ENCODE data around the gene SESN3. TPM values are rescaled to one million over a fixed set of nuclear protein-coding genes. Genes with fewer than 3 reads are reported as not detected.

Gene SESN3
- total RNA-seq, 1 donor from 2014 or later: 87.2 TPM

GRCh38 chr11:95147364-95147905, 83.6 kb downstream of the SESN3 start:
- no peak for ATAC-seq (ENCODE audit: low read depth)
- no peak overlapping the region for H3K4me3 Mint-ChIP-seq
- intact Hi-C loops (cut with micrococcal nuclease): no loop called here
- DNase-seq: no peak
- no peaks in the 10 kb centered on the region for H3K9me3 Mint-ChIP-seq
- H3K36me3 Mint-ChIP-seq (ENCODE audit: low read depth): peaks cover 3% of the 10 kb centered on the region
- H3K27me3 Mint-ChIP-seq: peaks cover 5% of the 10 kb centered on the region
- H3K27ac Mint-ChIP-seq: no peak overlapping the region
- POLR2A ChIA-PET: interaction anchor here (1.0 to 8.5 kb wide), 3 partner anchors 80 to 642 kb away, joined by 3 to 68 read pairs (median 7); partner anchors contain the start of genes CWC15, FAM76B, KDM4D and SRSF8
- H3K4me1 Mint-ChIP-seq: peaks cover 21% of the 10 kb centered on the region
- TF ChIP-seq CTCF (IDR thresholded peaks at IDR 0.05): no peak
- CTCF ChIA-PET: interaction anchor here (1.6 to 11.7 kb wide), 2 partner anchors 9 to 78 kb away, joined by 4 to 91 read pairs; partner anchors contain the start of gene SRSF8

GRCh38 chr11:95145430-95146060, 85.5 kb downstream of the SESN3 start:
- ChIA-PET POLR2A (interaction anchor here (1.1 to 1.7 kb wide), 2 partner anchors 76 to 172 kb away, joined by 7 read pairs; partner anchors contain the start of genes CWC15 and KDM4D), CTCF (interaction anchor here (0.6 to 11.7 kb wide), 2 partner anchors 7 to 77 kb away, joined by 3 to 91 read pairs; partner anchors contain the start of gene SRSF8)
- no peaks in the 10 kb centered on the region for H3K36me3 Mint-ChIP-seq (ENCODE audit: low read depth)
- no peak for TF ChIP-seq CTCF (IDR thresholded peaks at IDR 0.05)
- H3K4me1 Mint-ChIP-seq: peaks cover 10% of the 10 kb centered on the region
- no peak for ATAC-seq (ENCODE audit: low read depth)
- no peak overlapping the region for H3K27ac Mint-ChIP-seq
- DNase-seq: no peak
- intact Hi-C loops (cut with micrococcal nuclease): no loop called here
- H3K9me3 Mint-ChIP-seq: no peaks in the 10 kb centered on the region
- H3K27me3 Mint-ChIP-seq: peaks cover 5% of the 10 kb centered on the region
- no peak overlapping the region for H3K4me3 Mint-ChIP-seq

GRCh38 chr11:95144313-95145235, 86.4 kb downstream of the SESN3 start:
- Mint-ChIP-seq H3K4me3 (no peak overlapping the region), H3K4me1 (peaks cover 6% of the 10 kb centered on the region), H3K27ac (no peak overlapping the region), H3K27me3 (peaks cover 5% of the 10 kb centered on the region), H3K36me3 (ENCODE audit: low read depth) (no peaks in the 10 kb centered on the region), H3K9me3 (no peaks in the 10 kb centered on the region)
- ATAC-seq (ENCODE audit: low read depth) (no peak), DNase-seq (no peak)
- TF ChIP-seq CTCF (IDR thresholded peaks at IDR 0.05): no peak
- ChIA-PET CTCF (interaction anchor here (11.7 kb wide), 1 partner anchor 76 kb away, joined by 91 read pairs; the partner anchor contains the start of gene SRSF8), POLR2A (no interaction called here)
- intact Hi-C loops (cut with micrococcal nuclease): no loop called here

- intact Hi-C loops (cut with micrococcal nuclease): no loop called here
- no peaks in the 10 kb centered on the region for H3K36me3 Mint-ChIP-seq (ENCODE audit: low read depth)
- H3K4me3 Mint-ChIP-seq: no peak overlapping the region
- no peak for TF ChIP-seq CTCF (IDR thresholded peaks at IDR 0.05)
- ChIA-PET POLR2A (interaction anchor here (0.9 to 1.2 kb wide), 2 partner anchors 88 to 647 kb away, joined by 4 to 5 read pairs; partner anchors contain the start of genes CEP57, FAM76B and SESN3), CTCF (interaction anchor here (0.7 to 1.6 kb wide), 4 partner anchors 47 to 74 kb away, joined by 3 to 6 read pairs (median 4); no protein-coding TSS in a partner anchor)
- no peaks in the 10 kb centered on the region for H3K9me3 Mint-ChIP-seq
- DNase-seq (no peak), ATAC-seq (ENCODE audit: low read depth) (peak; percentile 57)
- peaks cover 5% of the 10 kb centered on the region for H3K27me3 Mint-ChIP-seq
- H3K4me1 Mint-ChIP-seq: peaks cover 9% of the 10 kb centered on the region
- no peak overlapping the region for H3K27ac Mint-ChIP-seq
Observed at GRCh38 chr11:95143106-95143681, 87.8 kb downstream of the SESN3 start.

All from activated B cell treated with CpG ODN at 0.5 μM for 24 hours (primary cell).